Measurements from ENCODE around the gene UBE2H. TPM values are rescaled to one million over a fixed set of nuclear protein-coding genes. Genes with fewer than 3 reads are reported as not detected.
"Not testable (repeated sequence)": the region's sequence is repeated elsewhere in the genome, so short reads cannot be mapped to it uniquely, and the experiment has no call there.

UBE2H gene
- total RNA-seq, 2 donors from 2014 or later = 92.6 to 93.4 TPM

GRCh38 chr7:129825209-129825970 lies 127.4 kb downstream of the UBE2H start:
- ATAC-seq (peak; percentile 82), DNase-seq (peak; percentile 87 to 93 (median 91))
- 1 to 2% methylated on average over 14 to 50 of the region's 52 CpGs for WGBS, 2 donors
- intact Hi-C loops (cut with DNase I) = loop anchor here (10.0 kb wide), 1 partner anchor 161 kb away; no protein-coding TSS in a partner anchor
- Histone ChIP-seq H3K9me3 (no peaks in the 10 kb centered on the region), H3K36me3 (replicated peaks in 1 of 2; ENCODE audit: insufficient read depth in 1 of 2, low read depth in 2 of 2) (no peaks in the 10 kb centered on the region), H3K27ac (peak overlapping the region; percentile 32 to 81 (median 66)), H3K27me3 (no peaks in the 10 kb centered on the region), H3K4me3 (peak overlapping the region; percentile 31 to 35), H3K4me1 (peaks cover 21% of the 10 kb centered on the region)
- TF ChIP-seq POLR2A (IDR thresholded peaks at IDR 0.05) = peak in 2 of 3 donors; percentile 47 to 49
- TF ChIP-seq, protein P1, sequence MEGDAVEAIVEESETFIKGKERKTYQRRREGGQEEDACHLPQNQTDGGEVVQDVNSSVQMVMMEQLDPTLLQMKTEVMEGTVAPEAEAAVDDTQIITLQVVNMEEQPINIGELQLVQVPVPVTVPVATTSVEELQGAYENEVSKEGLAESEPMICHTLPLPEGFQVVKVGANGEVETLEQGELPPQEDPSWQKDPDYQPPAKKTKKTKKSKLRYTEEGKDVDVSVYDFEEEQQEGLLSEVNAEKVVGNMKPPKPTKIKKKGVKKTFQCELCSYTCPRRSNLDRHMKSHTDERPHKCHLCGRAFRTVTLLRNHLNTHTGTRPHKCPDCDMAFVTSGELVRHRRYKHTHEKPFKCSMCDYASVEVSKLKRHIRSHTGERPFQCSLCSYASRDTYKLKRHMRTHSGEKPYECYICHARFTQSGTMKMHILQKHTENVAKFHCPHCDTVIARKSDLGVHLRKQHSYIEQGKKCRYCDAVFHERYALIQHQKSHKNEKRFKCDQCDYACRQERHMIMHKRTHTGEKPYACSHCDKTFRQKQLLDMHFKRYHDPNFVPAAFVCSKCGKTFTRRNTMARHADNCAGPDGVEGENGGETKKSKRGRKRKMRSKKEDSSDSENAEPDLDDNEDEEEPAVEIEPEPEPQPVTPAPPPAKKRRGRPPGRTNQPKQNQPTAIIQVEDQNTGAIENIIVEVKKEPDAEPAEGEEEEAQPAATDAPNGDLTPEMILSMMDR (IDR thresholded peaks at IDR 0.05) = peak; percentile 58 to 100 (median 77)

DNA sequence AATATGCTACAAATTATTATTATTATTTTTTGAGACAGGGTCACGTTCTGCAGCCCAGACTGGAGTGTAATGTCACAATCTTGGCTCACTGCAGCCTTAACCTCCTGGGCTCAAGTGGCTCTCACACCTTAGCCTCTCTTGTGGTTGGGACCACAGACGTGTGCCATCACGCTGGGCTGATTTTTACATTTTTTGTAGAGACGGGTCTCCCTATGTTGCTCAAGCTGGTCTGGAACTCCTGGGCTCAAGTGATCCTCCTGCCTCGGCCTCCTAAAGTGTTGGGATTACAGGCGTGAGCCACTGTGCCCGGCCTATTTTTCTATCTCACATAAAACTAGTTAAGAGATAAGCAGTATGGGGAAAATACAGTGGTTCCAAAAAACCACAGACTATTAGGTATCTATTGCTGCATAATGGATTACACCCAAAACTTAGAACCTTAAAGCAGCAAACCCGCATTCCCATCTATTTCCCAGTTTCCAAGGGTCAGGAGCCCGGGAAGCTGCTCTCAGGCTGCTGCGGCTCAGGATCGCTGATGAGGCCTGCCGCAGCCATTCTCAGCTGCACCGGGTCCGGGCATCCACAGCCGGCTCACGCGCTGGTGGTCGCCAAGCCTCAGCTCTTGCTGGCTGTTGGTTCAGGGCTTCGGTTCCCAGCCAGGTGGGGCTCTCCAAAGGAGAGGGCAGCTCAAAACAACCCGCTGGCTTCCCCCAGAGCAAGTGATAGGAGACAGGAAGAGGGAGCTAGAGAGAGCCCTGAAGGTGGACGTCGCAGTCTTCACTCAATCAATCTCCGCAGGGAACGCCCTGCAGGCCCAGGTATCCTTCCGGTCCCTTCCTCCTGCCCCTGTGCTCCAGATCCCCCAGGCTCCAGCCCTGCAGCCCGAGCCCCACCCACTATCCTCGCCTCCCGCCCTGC lies 128.2 kb downstream of the UBE2H start:
- H3K4me3 ChIP-seq = peak overlapping the region; percentile 31 to 35
- no peaks in the 10 kb centered on the region for H3K9me3 ChIP-seq
- TF ChIP-seq POLR2A (IDR thresholded peaks at IDR 0.05) = no peak
- TF ChIP-seq, protein P1 (IDR thresholded peaks at IDR 0.05) = peak in 5 of 7 experiments; percentile 4 to 26 (median 15)
- intact Hi-C loops (cut with DNase I) = loop anchor here (10.0 kb wide), 1 partner anchor 160 kb away; no protein-coding TSS in a partner anchor
- DNase-seq = peak in 3 of 4 donors; percentile 54 to 57 (median 55)
- 36 to 53% methylated on average over 17 to 28 of the region's 28 CpGs for WGBS, 2 donors
- peak overlapping the region; percentile 32 to 81 (median 66) for H3K27ac ChIP-seq
- H3K4me1 ChIP-seq = peaks cover 14% of the 10 kb centered on the region
- no peaks in the 10 kb centered on the region for H3K36me3 ChIP-seq (replicated peaks in 1 of 2; ENCODE audit: insufficient read depth in 1 of 2, low read depth in 2 of 2)
- ATAC-seq = peak; percentile 24
- H3K27me3 ChIP-seq = no peaks in the 10 kb centered on the region

- not testable (repeated sequence) for H3K4me3 ChIP-seq; H3K27me3 ChIP-seq; DNase-seq; ATAC-seq; H3K27ac ChIP-seq; H3K36me3 ChIP-seq (replicated peaks in 1 of 2; ENCODE audit: insufficient read depth in 1 of 2, low read depth in 2 of 2); H3K9me3 ChIP-seq
- H3K4me1 ChIP-seq = peaks cover 13% of the 10 kb centered on the region
- WGBS, 2 donors = 95 to 98% methylated on average over 5 of the region's 5 CpGs
- intact Hi-C loops (cut with DNase I) = loop anchor here (10.0 kb wide), 1 partner anchor 158 kb away; no protein-coding TSS in a partner anchor
These were observed 129.6 kb downstream of the UBE2H start for GRCh38 chr7:129823143-129823542.

- H3K27ac ChIP-seq = no peak overlapping the region
- H3K4me1 ChIP-seq = peaks cover 13% of the 10 kb centered on the region
- no peaks in the 10 kb centered on the region for H3K9me3 ChIP-seq
- ATAC-seq (no peak), DNase-seq (no peak)
- intact Hi-C loops (cut with DNase I) = loop anchor here (10.0 kb wide), 1 partner anchor 157 kb away; no protein-coding TSS in a partner anchor
- no peaks in the 10 kb centered on the region for H3K36me3 ChIP-seq (replicated peaks in 1 of 2; ENCODE audit: insufficient read depth in 1 of 2, low read depth in 2 of 2)
- 89 to 94% methylated on average over 2 of the region's 2 CpGs for WGBS, 2 donors
- TF ChIP-seq, protein P1 (IDR thresholded peaks at IDR 0.05) = no peak
- no peak for TF ChIP-seq POLR2A (IDR thresholded peaks at IDR 0.05)
- no peak overlapping the region for H3K4me3 ChIP-seq
- H3K27me3 ChIP-seq = no peaks in the 10 kb centered on the region
These were observed 131.3 kb downstream of the UBE2H start for GRCh38 chr7:129821476-129821875.

- Histone ChIP-seq H3K4me1 (no peaks in the 10 kb centered on the region), H3K27ac (no peak overlapping the region), H3K36me3 (replicated peaks in 1 of 2; ENCODE audit: insufficient read depth in 1 of 2, low read depth in 2 of 2) (no peaks in the 10 kb centered on the region), H3K9me3 (no peaks in the 10 kb centered on the region), H3K4me3 (no peak overlapping the region), H3K27me3 (no peaks in the 10 kb centered on the region)
- intact Hi-C loops (cut with DNase I) = no loop called here
- ATAC-seq (no peak), DNase-seq (no peak)
- TF ChIP-seq POLR2A (IDR thresholded peaks at IDR 0.05) = no peak
- TF ChIP-seq, protein P1 (IDR thresholded peaks at IDR 0.05) = no peak
- WGBS, 2 donors = 98 to 100% methylated on average over 3 of the region's 3 CpGs
These were observed 136.0 kb downstream of the UBE2H start for GRCh38 chr7:129816742-129817141.

Data from body of pancreas (tissue), 4 donors.